ENCODE measurements around the gene LRRFIP1.
"Not testable (repeated sequence)": the region's sequence is repeated elsewhere in the genome, so short reads cannot be mapped to it uniquely, and the experiment has no call there.

LRRFIP1 gene

DNA sequence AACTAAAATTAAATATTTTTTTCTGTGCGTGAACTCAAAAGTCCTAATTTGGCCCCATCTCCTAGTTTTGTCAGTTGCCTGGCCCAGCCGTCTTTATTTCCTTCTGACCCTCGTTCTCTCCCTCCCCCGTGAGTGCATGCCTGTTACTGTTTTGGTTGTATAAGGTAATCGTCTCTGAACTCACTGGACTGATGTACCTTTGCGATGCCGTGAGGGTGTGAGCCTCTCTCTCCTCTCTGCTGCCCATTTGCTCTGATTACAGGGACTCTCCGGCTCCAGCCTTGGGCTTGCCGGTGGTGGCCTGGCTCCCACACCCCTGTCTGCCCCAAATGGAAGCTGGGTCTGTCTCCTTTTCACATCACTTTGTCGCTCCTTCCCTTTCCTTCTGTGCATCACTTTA lies 104.7 kb downstream of the LRRFIP1 start:
- DNase-seq = no peak

DNA sequence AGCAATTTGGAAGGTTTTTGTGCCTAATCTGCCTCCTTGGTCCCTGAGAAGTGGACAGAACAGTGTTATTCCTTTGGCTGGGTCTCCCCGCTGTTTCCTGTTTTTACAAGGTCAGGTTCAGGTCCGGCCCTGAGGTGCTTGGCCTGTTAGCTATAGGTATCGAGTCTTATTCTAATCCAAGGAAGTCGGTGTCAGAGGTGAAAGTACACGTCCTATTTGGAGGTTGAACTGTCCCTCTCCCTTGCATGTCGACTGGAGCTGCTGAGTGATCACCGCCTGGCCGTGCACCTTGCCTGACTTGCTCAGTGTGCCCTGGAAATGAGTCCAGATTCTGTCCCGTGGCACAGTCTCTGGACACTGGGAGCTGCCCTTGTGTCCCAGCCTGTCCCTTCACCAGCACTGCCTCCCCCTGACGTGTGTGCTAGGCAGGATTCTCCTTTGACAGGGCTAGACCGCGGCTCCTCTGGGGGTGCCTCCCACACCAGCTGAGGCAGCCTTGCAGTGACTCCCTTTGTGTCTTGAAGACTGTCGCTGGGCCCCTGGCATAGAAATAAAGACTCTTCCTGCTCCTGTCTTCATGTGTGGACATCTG lies 105.5 kb downstream of the LRRFIP1 start:
- no peak for DNase-seq

DNA sequence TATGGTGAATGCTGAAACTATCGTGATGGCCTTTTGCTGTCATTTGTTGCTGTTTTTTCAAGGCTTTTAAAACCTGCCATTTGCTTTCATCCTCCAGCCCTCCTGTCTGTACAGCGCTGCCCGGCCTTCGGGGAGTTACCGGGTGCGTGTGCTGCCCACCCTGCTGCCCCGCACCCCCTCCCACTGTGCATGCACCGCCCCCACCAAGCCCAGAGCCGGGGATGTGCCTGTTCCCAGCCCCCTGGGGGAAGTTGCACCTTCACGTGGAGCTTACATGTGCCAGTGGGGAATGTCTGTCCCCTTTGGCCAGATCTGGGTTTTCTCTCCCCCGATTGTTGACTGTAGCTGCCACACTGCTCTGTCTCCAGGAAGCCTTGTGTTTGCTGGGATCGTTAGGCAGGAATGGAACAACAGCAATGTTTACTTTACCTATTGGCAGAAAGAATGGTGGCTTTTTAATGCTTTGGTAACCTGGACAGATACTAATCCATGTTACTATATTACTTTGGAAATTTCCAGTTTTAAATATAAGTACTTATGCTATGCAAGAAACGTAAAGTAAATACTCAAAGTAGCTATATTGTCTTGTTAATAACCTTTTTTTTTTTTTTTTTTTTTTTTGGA lies 106.4 kb downstream of the LRRFIP1 start:
- DNase-seq = no peak

DNA sequence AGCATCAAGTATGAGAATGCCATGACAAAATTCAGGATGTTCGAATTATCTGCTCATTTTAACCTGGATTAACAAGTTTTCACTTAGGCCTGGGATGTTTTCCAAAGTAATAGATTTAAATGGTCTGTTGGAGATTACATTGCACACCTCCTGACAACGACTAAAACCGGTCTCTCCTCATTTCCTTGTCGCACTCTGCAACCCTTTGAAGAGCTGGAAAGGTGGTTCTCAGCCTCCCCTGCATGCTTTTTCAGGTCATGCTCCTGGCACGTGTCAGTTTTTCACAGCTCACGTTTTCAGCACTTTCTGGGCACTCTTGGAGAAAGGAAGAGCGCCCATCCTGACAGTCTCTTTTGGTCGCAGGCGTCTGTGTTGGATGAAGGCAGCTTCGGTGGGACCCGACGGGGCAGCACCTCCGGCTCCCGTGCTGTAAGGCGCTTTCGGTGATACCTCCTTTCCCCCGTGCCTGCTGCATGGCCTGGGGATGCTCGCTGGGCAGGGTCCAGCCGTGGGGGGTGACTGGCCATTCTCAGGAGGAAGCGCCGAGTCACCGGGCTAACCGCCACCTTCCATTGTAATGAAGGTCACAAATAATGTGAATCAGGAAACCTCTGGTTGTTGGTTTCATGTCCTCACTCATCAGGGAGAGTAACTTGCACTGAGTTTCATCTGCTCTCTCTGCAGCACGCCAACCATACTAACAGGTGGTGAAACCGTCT lies 107.7 kb downstream of the LRRFIP1 start:
- no peak for DNase-seq

DNA sequence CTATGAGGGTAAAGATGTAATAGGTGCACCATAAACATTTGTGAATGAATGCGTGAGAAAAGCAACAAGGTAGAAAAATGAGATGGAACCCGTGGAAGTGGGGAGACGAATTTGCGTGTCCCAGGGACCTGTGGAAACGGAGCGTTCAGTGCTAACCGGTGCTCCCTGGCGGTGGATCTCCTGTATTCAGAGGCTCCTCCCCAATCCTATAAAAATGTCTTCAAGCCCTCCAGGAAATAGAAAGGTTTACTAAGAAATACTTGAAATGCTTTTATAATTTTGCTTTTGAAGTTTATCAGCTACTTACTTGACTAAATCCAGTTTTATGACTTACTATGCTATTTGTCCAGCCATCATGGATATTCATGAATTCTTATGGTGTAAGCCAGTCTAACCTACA lies 108.4 kb downstream of the LRRFIP1 start:
- no peak for DNase-seq

DNA sequence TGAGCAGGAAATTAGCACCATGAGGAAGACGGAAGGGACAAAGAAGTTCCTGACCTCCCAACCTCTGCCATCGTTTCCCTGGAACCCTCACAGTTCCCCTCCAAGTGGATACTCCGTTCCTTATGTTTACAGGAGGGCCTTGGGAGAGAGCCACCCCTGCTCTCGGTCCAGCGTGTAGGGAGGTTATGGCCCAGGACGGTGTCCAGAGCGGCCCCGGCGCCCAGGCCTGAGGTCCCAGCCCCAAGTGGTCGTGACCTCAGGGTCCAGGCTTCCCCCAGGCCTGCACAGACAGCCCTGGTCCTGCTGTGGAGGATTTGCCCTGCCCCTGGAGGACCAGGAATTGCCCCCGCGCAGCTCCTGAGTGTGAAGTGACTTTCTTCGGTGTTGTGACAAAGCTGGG lies 109.4 kb downstream of the LRRFIP1 start:
- no peak for DNase-seq

DNA sequence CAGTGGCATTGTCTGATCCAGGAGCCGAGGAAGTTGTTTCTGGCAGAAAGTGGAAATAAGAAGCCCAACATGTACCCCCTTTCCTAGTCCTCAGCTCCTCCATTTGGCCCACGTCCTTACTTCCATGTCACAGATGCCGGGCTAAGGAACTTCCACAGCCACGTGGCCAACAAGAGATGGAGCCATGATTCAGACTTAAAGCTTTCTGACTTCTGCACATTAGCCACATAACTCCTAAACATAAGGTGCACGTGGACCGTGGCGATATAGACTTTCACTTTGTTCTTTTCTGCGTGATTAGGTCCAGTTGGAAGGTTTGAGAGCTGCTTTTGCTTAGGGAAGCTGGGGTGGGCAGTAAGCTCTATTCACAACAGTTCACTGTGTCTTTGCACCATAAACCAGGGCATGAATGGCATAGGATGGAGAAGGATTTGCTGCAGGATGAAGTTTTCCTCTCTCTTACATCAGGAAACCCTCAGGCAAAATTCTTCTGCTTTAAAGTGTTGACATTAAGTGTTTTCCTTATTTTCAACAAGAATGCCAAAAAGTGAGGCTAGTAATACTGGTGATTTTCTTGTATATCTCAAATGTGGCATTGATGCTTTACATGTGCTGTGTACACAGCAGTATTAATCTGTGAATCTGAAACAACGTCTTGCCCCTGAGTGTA lies 109.9 kb downstream of the LRRFIP1 start:
- DNase-seq = no peak

DNA sequence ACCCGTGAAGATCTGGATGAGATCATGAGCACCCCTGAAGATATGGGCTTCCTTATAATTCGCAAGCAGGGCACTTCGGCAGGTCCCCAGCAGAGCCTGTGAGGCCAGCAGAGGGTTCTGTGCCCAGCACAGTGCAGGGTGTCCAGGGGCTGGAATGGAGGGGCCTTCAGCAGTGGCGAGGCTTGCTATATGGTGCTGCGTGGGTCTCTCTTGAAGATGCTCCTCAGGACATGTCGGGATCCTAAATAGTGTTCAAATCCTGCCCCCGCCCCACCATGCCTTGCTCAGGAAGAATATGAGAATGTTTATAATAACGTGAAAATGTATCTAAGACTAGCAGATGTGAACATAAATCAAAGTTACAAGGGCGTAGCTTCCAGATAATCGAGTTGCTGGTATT lies 110.9 kb downstream of the LRRFIP1 start:
- no peak for DNase-seq

DNA sequence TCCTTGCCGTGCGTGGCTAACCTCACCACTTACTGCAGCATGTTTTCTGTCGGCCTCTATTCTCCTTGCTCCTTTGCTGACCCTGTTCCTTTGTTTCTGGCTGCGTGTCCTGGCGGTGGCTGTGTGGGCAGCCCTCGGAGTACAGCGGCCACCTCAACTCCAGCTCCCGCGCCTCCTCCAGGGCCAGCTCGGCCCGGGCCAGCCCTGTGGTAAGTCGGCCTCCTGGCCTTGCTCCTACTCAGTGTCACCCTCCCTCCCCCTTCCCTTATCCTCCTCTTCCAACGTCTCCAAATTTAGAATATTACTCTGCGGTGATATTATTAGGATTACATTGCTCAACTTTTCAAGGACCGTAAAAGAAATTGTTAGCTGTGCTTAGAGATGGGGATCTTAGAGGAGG lies 111.7 kb downstream of the LRRFIP1 start:
- DNase-seq = no peak

DNA sequence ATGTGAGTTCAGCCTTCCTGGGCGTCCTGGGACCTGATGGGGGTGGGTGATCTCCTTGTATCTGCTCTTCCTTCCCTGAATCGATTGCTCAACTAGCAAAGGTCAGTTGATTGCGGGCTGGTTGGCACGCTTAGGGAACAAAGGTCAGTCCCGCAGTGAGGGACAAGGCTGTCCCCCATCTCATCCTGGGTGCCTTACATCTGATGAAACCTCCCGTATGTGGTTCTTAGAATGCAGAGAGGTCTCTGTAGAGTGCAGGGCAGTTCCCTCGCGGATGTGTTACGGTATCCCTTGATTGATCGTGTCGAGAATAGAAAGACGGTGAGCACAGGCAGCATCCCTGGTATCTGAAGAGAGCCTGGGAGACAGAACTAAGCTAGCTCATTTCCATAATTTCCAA lies 114.8 kb downstream of the LRRFIP1 start:
- DNase-seq = no peak

DNA sequence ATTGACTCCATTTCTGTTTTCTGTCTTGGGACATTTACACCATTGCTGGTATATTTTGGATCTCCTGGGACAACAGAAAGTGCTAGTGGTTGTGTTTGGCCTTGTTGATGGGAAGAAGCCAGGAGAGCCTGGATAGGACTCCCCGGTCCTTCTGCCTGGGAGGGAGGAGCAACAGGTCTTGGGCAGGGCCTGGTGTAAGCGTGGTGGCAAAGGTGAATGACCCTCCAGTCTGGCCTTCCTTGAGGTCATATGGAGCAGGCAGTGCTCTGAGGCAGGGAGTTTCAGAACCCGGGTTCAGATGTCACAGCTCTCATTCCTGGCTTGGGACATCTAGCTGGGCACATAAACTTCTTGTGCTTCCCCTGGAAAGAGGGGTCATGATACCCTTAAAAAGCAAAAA lies 115.2 kb downstream of the LRRFIP1 start:
- DNase-seq = no peak

DNA sequence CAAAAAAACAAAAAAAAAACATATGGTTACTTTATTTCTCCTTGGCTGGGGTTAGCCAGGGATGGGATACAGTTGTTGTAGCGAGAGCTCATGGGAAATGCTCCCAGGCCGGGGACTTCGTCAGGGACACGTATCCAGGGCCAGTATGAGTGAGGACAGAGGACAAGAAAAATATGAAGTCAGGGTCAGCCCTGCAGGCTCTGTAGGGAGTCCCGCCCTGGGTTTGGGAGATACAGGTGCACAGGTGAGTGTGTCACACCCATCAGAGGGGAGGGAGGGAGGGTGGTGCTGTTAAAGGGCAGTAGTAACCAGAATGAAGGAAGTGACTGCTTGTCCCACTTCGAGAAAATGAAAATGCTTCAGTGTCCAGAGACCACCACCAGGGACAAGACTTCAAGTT lies 115.6 kb downstream of the LRRFIP1 start:
- DNase-seq = no peak

DNA sequence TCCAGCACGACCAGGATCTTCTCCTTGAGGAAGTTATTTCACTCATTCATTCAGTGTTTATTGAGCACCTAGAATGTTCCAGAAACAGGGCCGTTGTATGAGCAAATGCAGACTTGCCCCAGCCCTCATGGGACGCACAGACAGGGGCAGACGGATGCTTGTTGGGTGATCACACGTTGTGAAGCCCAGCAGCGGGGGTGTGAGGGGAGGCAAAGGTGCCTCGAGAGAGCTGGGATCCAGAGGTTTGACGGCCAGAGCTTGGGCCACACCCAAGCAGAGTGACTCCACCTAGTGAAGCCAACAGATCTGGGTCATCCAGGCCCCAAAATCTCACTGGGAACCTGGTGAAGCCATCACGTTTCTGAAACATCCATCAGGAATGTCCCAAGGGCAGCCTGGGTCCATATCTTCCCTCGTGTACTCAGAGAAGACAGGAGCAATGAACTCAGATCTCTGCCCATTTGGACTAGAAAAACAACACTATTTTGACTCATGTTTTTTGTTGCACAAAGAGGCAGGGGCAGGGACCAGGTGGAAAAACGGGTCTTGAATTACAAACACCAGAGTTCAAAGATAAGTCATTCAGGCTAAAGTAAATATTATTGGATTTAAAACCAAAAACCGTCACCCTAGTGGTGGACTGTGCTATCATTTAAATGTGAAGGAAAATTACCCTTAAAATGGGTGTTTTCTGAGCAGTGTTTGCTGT lies 116.3 kb downstream of the LRRFIP1 start:
- no peak for DNase-seq

DNA sequence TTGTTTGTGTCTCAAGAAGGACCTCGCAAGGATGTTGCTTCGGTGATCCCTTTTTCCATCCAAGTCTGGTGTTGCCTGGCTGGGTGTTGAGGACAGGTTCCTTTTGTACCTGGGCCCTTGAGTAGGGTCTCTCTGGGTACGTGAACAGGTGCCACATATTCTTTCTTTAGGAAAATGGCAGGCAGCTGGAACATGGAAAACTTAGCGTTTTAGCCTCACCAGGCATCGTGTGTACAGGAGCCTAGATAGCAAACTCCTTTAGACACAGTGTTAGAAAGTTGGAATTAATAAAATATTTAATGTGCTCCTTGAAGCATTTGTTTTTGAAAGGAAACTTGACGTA lies 116.9 kb downstream of the LRRFIP1 start:
- DNase-seq = no peak

DNA sequence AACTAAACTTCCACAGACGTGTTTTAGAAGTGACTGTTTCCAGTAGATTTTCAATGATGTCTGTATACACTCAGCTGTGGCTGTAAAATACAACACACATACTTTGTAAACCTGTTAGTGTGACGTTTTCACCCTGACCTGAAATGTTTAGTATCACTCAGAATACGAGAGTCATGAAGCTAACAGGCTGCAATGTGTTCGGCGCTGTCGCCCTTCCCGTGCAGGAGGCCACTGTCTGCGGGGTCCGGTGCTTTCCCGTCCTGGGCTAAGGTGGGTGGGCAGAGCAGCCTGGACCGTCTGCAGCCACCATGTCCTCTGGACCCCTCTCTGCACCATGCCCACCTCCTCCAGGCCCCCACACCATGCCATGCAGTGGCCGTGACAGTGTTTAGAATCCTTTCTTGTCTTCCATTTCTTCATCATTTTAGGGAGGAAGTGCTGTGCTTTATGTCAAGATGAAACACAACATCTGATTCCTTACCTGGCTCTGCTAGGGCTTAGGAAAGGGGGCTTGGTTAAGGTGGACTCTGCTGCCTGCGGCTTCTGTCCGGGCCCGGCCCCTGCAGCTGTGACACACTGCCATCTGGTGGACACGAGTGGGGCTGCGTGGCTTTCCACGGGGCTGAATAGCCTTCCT lies 117.3 kb downstream of the LRRFIP1 start:
- peak; percentile 22 for DNase-seq

DNA sequence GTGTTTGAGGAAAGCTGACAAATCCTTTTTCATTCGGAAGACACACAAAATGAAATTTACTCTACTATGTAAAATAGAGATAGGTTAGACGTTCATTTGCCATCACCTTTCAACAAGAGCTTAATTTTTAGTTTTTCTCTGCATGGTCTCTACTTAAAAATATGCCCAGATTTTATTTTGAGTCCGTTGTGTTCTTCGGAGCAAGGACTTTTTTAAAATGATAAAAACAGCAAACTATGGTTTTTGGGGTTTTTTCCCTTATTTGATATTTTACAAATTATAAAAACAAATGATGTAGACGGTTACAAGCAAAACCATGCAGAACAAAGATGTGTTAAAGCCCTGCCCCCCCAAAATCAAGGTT lies 117.8 kb downstream of the LRRFIP1 start:
- DNase-seq = no peak

DNA sequence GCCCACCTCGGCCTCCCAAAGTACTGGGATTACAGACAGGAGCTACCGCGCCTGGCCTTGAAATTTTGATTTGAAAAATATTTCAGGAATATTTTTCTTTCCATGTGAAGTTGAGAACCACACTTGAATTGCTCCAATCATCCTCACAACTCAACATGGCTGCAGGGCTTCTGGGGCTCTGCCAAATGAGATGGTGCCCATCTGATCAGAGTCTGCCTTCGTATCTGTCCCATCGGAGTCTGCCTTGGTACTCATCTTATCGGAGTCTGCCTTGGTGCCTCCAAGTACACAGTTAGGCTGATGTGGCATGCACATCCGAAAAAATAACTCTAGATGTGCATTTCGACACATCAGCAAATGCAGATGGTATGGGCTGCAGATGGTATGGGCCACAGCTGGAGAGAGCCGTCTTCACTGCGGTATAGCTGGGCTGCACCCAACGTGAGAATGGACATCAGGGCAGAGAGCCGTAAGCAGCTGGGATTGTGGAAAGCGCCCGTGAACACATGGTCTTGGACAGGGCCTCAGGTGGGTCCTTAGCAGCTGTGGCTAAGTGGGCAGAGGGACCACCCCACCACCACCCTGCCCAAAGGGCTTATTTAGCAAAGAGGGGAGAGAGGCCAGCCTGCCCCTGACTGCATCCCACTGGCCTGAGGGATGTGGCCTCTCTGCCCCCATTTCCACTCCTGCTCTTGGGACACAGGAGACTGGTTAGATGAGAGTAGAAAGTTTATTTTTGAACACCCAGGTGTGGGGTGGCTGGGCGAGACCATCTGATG lies 119.1 kb downstream of the LRRFIP1 start:
- no peak for DNase-seq

DNA sequence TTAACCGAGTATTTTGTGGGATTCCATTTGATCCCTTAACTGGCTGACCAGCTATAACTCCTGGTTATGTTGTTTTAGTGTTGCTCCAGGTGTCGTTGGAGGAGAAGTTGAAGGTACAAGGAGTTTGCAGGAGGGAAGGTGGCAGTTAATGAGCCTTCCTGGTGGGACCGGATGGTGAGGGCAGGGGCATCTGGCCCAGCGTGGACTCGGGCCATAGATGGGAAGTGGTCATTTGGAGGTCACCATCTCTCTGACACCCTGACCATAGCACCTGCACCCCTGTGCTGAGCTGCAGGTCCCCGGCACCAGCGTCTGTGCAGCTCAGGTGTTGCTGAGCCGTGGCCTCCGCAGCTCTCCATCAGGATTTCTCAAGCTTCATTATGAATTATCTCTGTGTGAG lies 119.8 kb downstream of the LRRFIP1 start:
- no peak for DNase-seq

DNA sequence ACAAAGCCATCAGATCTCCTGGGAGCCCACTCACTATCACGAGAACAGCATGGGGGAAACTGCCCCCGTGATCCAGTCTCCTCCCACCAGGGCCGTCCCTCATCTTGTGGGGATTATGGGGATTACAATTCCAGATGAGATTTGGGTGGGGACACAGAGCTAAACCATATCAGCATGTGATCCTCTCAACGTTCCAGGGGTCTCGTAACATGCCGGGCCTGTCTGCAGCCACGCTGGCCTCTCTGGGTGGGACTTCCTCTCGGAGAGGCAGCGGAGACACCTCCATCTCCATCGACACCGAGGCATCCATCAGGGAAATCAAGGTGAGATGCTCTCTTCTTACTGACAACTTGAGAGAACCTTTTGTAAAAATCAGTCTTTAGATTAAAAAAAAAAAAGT lies 121.6 kb downstream of the LRRFIP1 start:
- DNase-seq = no peak

DNA sequence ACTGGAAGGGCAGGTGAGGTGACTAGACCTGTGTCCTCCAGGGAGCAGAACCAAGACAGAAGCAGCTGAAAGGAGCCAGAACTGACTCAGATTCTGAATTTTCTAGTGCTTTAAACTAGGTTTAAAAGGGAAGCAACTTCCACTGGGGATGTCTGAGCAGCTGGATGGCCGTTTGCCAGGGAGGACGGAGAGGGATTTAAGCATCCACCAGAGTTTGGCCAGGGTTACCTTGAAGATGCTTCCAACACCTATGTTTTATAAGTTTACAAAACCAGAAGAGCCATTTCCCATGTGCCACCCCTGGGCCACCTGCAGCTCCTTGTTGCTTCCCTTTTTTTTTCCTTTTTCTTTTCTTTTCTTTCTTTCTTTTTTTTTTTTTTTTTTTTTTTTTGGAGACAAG lies 122.6 kb downstream of the LRRFIP1 start:
- no peak for DNase-seq

DNA sequence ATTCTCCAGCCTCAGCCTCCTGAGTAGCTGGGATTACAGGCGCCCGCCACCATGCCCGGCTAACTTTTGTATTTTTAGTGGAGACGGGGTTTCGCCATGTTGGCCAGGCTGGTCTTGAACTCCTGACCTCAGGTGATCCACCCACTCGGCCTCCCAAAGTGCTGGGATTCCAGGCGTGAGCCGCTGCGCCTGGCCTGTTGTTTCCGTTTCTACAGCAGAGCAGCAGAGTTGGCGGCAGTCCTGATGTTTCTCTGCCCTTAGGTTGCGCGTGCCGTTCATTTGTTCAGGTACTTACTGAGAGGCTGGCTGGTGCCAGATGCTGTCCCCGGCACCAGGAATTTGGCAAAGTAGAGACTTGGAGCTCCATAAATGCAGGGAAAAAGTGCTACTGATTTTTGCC lies 123.1 kb downstream of the LRRFIP1 start:
- DNase-seq = not testable (repeated sequence)

DNA sequence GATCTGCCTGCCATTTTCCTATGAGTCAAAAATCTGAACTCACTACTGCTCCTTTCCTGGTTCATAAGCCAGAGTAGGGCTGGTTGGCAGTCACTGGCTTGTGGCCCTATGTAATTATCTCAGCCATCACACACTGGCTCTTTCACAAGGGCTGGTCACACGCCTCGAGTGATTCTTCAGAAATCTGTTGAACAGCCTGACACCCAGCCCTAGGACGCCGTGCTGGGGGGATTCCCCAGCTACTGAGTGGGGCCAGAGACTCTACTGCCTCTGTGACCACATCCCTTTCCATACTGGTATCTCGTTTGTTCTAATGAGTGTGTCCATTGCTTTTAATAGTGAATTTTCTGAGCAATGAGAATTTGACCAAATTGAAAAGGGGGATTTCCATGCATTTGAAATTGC lies 125.4 kb downstream of the LRRFIP1 start:
- no peak for DNase-seq
